Left ventricle myocardium inferior (tissue), 1 donor: Measurements from ENCODE around the gene CDC42BPB. TPM values are rescaled to one million over a fixed set of nuclear protein-coding genes. Genes with fewer than 3 reads are reported as not detected.

ENCODE experiments used
- DNase-seq: peaks from one replicate; pipeline ENCODE4 v3.0.0-alpha.2; 2020
- H3K27ac ChIP-seq: fragments of 200-600 bp; replicated peaks from 2 replicates; pipeline ENCODE4 v1.8.0; 2021
- H3K27me3 ChIP-seq: fragments of 200-600 bp; 2 replicates; pipeline ENCODE4 v1.8.0; 2021; ENCODE audit warnings: low read depth
- H3K36me3 ChIP-seq: fragments of 200-600 bp; 2 replicates; pipeline ENCODE4 v1.8.0; 2021
- H3K4me1 ChIP-seq: fragments of 200-600 bp; 2 replicates; pipeline ENCODE4 v1.8.0; 2021
- H3K4me3 ChIP-seq: fragments of 200-600 bp; 2 replicates; pipeline ENCODE4 v1.8.0; 2021; ENCODE audit warnings: mild to moderate bottlenecking, moderate library complexity
- H3K9me3 ChIP-seq: fragments of 200-600 bp; replicated peaks from 2 replicates; pipeline ENCODE4 v1.8.0; 2021
- intact Hi-C: fragments of 100-400 bp; cut with micrococcal nuclease; formaldehyde crosslinking; loops from one replicate; pipeline ENCODE4 v1.11.0; 2022
- total RNA-seq: library from RNA; stranded (reverse); fragmentation: NEBNext Ultra II Directional; extraction: Animal tissue kit (Norgen Biotek cat#: 25700); gene quantifications from one replicate; pipeline ENCODE4 v1.2.1, GENCODE V29; 2021
- TF ChIP-seq, protein P1 (sequence below): fragments of 200-600 bp; IDR thresholded peaks from 2 replicates; pipeline ENCODE4 v1.8.0; 2021; ENCODE audit warnings: antibody characterized with exemption, mild to moderate bottlenecking, borderline replicate concordance
- donor health status: DM: no; HTN: yes; CAD: no; lungs with severe emphysema.

The CDC42BPB gene
- total RNA-seq, 1 donor from 2014 or later, result 67.1 TPM

DNA sequence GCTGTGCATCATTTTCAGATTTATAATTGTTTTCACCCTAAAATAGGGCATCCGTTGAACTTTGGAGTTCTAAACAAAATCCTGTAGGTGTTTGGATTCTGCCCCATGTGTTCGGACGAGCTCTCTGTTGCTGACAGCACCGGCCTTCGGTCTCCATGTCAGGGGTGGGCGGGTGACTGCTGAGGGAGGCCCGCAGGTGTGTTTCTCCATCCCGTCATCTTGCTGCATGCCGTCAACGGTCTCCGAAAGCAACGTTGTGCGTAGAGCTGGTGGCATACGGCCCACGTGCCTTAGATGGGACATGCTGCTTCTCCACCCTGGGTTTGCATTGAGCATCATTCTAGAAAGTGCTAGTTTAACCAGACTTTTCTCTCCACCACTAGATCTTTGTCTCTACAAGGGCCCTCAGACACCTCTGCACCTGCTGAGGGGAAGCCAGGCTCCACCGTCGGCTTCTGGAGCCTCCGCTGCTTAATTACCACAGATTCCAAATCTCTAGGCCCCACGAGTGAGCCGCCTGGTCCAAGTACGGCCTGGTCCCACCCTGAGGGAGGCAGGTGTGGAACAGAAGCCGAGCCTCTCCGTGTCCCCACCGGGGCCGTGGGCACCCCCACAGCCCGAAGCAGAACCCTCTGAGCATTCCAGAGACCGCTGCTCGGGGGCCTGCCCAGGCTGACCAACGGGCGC lies 150.6 kb downstream of the CDC42BPB start:
- H3K4me3 ChIP-seq, result no peak overlapping the region
- H3K9me3 ChIP-seq, result no peaks in the 10 kb centered on the region
- DNase-seq, result no peak
- intact Hi-C loops, result no loop called here
- H3K36me3 ChIP-seq, result peaks cover 31% of the 10 kb centered on the region
- H3K27ac ChIP-seq, result no peak overlapping the region
- TF ChIP-seq, protein P1, sequence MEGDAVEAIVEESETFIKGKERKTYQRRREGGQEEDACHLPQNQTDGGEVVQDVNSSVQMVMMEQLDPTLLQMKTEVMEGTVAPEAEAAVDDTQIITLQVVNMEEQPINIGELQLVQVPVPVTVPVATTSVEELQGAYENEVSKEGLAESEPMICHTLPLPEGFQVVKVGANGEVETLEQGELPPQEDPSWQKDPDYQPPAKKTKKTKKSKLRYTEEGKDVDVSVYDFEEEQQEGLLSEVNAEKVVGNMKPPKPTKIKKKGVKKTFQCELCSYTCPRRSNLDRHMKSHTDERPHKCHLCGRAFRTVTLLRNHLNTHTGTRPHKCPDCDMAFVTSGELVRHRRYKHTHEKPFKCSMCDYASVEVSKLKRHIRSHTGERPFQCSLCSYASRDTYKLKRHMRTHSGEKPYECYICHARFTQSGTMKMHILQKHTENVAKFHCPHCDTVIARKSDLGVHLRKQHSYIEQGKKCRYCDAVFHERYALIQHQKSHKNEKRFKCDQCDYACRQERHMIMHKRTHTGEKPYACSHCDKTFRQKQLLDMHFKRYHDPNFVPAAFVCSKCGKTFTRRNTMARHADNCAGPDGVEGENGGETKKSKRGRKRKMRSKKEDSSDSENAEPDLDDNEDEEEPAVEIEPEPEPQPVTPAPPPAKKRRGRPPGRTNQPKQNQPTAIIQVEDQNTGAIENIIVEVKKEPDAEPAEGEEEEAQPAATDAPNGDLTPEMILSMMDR, result no peak
- H3K27me3 ChIP-seq, result no peaks in the 10 kb centered on the region
- H3K4me1 ChIP-seq, result peaks cover under 1% of the 10 kb centered on the region

DNA sequence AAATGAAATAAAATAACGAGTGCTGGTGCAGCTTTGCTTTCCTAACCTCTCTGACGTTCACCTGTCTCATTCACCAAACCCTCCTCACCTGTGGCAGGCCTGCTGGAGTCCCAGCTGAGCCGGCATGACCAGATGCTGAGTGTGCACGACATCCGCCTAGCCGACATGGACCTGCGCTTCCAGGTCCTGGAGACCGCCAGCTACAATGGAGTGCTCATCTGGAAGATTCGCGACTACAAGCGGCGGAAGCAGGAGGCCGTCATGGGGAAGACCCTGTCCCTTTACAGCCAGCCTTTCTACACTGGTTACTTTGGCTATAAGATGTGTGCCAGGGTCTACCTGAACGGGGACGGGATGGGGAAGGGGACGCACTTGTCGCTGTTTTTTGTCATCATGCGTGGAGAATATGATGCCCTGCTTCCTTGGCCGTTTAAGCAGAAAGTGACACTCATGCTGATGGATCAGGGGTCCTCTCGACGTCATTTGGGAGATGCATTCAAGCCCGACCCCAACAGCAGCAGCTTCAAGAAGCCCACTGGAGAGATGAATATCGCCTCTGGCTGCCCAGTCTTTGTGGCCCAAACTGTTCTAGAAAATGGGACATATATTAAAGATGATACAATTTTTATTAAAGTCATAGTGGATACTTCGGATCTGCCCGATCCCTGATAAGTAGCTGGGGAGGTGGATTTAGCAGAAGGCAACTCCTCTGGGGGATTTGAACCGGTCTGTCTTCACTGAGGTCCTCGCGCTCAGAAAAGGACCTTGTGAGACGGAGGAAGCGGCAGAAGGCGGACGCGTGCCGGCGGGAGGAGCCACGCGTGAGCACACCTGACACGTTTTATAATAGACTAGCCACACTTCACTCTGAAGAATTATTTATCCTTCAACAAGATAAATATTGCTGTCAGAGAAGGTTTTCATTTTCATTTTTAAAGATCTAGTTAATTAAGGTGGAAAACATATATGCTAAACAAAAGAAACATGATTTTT lies 151.9 kb downstream of the CDC42BPB start:
- peaks cover 31% of the 10 kb centered on the region for H3K36me3 ChIP-seq
- H3K27ac ChIP-seq, result no peak overlapping the region
- DNase-seq, result no peak
- intact Hi-C loops, result no loop called here
- no peak overlapping the region for H3K4me3 ChIP-seq
- no peaks in the 10 kb centered on the region for H3K27me3 ChIP-seq
- peaks cover 12% of the 10 kb centered on the region for H3K4me1 ChIP-seq
- H3K9me3 ChIP-seq, result no peaks in the 10 kb centered on the region
- TF ChIP-seq, protein P1, result no peak

DNA sequence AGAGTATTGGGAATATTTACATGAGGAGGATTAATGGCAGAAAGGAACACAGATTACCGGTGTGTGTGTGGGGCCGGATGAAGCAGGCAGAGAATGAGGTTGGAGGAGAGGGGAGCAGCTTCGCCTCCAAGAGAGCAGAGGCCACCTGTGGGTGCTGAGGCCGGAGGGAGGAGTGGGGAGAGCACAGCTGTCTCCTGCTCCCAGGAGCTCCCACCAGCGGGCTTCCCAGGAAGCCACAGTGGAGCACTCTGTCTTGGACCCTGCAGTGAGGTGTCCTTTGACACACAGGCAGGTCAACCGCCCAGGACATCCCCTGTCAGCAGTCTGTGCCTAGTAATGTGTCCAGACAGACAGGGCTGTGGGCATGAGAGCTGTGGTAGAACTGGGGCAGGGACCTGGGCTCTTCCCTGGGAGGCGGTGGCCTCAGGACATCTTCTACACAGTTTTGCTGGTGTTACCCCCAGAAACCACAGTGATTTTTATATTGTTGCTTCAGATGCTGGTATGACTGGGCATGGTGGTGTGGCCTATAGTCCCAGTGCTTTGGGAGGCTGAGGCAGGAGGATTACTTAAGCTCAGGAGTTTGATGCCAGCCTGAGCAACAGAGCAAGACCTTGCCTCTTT lies 153.3 kb downstream of the CDC42BPB start:
- no peak for DNase-seq
- H3K27me3 ChIP-seq, result no peaks in the 10 kb centered on the region
- H3K4me3 ChIP-seq, result no peak overlapping the region
- peaks cover 14% of the 10 kb centered on the region for H3K4me1 ChIP-seq
- no peaks in the 10 kb centered on the region for H3K9me3 ChIP-seq
- no peak overlapping the region for H3K27ac ChIP-seq
- H3K36me3 ChIP-seq, result peaks cover 31% of the 10 kb centered on the region
- TF ChIP-seq, protein P1, result no peak
- intact Hi-C loops, result no loop called here

DNA sequence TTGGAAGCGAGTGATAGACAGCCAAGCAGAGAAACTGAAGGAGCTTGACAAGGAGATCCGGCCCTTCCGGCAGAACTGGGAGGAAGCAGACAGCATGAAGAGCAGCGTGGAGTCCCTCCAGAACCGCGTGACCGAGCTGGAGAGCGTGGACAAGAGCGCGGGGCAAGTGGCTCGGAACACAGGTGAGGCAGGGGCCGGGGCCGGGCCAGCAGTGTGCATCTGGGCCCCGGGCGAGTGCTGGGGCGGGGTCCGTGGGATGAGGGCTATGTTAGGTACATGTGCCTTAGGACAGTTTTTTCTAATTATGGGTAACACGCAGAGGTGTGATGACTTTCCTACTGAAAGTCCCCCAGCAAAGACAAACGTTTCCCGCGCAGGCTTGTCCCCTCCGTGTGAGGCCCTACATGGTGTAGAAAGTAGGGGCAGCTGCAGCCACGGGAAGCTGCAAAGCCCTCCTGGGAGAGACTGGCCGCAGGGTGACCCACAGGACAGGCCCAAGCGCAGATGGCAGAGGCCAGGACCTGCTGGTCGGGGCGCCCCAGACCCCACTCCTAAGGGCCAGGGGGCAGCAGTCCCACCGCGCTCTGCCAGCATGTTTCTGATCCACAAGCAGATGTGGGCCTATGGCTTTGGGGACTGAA lies 154.0 kb downstream of the CDC42BPB start:
- Histone ChIP-seq H3K4me1 (peaks cover 14% of the 10 kb centered on the region), H3K27me3 (no peaks in the 10 kb centered on the region), H3K36me3 (peaks cover 32% of the 10 kb centered on the region), H3K27ac (no peak overlapping the region), H3K4me3 (no peak overlapping the region), H3K9me3 (no peaks in the 10 kb centered on the region)
- TF ChIP-seq, protein P1, result no peak
- no peak for DNase-seq
- intact Hi-C loops, result no loop called here
